GM18868 (cell line): ENCODE results near the gene THAP3.

ENCODE experiments used
- ATAC-seq: cut with Tn5 transposase; IDR thresholded peaks from one replicate; pipeline ENCODE4 v1.9.1; 2021; ENCODE audit warnings: mild to moderate bottlenecking, moderate library complexity; ENCODE audit not compliant: unreplicated experiment

THAP3 gene

GRCh38 chr1:6624710-6625583, at the start of gene THAP3:
THAP3 (plus strand) TSS chr1:6624868; CDS start chr1:6625219, 351 bp downstream.
- ATAC-seq: peak; percentile 83

- no peak for ATAC-seq
Observed at GRCh38 chr1:6577831-6578525, 46.7 kb upstream of the THAP3 start.

- ATAC-seq: no peak
Observed at GRCh38 chr1:6578624-6579373, 45.9 kb upstream of the THAP3 start.

GRCh38 chr1:6579374-6580118, 45.1 kb upstream of the THAP3 start, which contains the start of gene ZBTB48:
ZBTB48 (plus strand) TSS chr1:6579994; CDS start chr1:6580610, 616 bp downstream.
- peak; percentile 96 for ATAC-seq

- no peak for ATAC-seq
Observed at GRCh38 chr1:6580119-6580592, 44.5 kb upstream of the THAP3 start.

- ATAC-seq: no peak
Observed at GRCh38 chr1:6580593-6581409, 43.9 kb upstream of the THAP3 start.

- ATAC-seq: no peak
Observed at GRCh38 chr1:6581561-6582305, 42.9 kb upstream of the THAP3 start.

- ATAC-seq: no peak
Observed at GRCh38 chr1:6582370-6582769, 42.3 kb upstream of the THAP3 start.

GRCh38 chr1:6584126-6585080, 40.3 kb upstream of the THAP3 start:
- ATAC-seq: no peak

- no peak for ATAC-seq
Observed at GRCh38 chr1:6585081-6585722, 39.5 kb upstream of the THAP3 start.

GRCh38 chr1:6585841-6586240, 38.8 kb upstream of the THAP3 start:
- ATAC-seq: no peak

- no peak for ATAC-seq
Observed at GRCh38 chr1:6586404-6586816, 38.3 kb upstream of the THAP3 start.

GRCh38 chr1:6587261-6588005, 37.2 kb upstream of the THAP3 start:
- no peak for ATAC-seq

GRCh38 chr1:6588128-6588892, 36.4 kb upstream of the THAP3 start:
- no peak for ATAC-seq

- ATAC-seq: no peak
Observed at GRCh38 chr1:6588893-6589520, 35.7 kb upstream of the THAP3 start.
